K562 (cell line): ENCODE measurements around the gene ANKRD2. TPM values are rescaled to one million over a fixed set of nuclear protein-coding genes. Genes with fewer than 3 reads are reported as not detected.

ENCODE experiments used
- ATF1 ChIP-seq, 2 experiments: fragments of 450-650 bp in 1 of 2; IDR thresholded peaks; 2 replicates each; pipeline ENCODE4 v1.6.1; 2016; ENCODE audit warnings: missing compliant biosample characterization in 1 of 2, missing genetic modification characterization in 1 of 2
- BMI1 ChIP-seq: fragments of 150-350 bp; IDR thresholded peaks from 2 replicates; pipeline ENCODE4 v1.6.1; 2014; ENCODE audit warnings: low read length
- CREB1 ChIP-seq, 2 experiments: sonication (generic) in 1 of 2; formaldehyde crosslinking in 1 of 2; IDR thresholded peaks; 2 replicates each; pipeline versions ENCODE4 v1.6.1 to v1.8.0; 2012 to 2022; ENCODE audit warnings: inconsistent platforms in 1 of 2, mild to moderate bottlenecking in 1 of 2, missing genetic modification reagents in 1 of 2, moderate library complexity in 1 of 2
- EP300 ChIP-seq: IDR thresholded peaks from 2 replicates; pipeline ENCODE4 v1.6.1; 2012; ENCODE audit warnings: low read length, improper control_type of control experiment
- EP400 ChIP-seq: fragments of 450-650 bp; IDR thresholded peaks from 2 replicates; pipeline ENCODE4 v1.6.1; 2017; ENCODE audit warnings: antibody characterized with exemption, mild to moderate bottlenecking, moderate library complexity
- FOXK2 ChIP-seq, 2 experiments: fragments of 450-650 bp; IDR thresholded peaks in 1 of 2; conservative IDR thresholded peaks in 1 of 2; 2 replicates each; pipeline ENCODE4 v1.6.1; 2016; ENCODE audit warnings: low read depth in 2 of 2, mild to moderate bottlenecking in 1 of 2
- KDM1A ChIP-seq, 2 experiments: fragments of 450-650 bp; IDR thresholded peaks; 2 replicates each; pipeline ENCODE4 v1.6.1; 2016; ENCODE audit warnings: mild to moderate bottlenecking in 2 of 2
- MTA3 ChIP-seq: fragments of 450-650 bp; formaldehyde crosslinking; IDR thresholded peaks from 2 replicates; pipeline ENCODE4 v1.6.1; 2017; ENCODE audit warnings: mild to moderate bottlenecking, borderline replicate concordance
- MYNN ChIP-seq, 2 experiments: sonication (generic); formaldehyde crosslinking in 1 of 2; IDR thresholded peaks; 2 replicates each; pipeline versions ENCODE4 v1.5.0 to v1.6.1; 2016 to 2020; ENCODE audit warnings: antibody characterized with exemption in 1 of 2, missing genetic modification reagents in 1 of 2
- NCOA4 ChIP-seq: fragments of 450-650 bp; IDR thresholded peaks from 2 replicates; pipeline ENCODE4 v1.6.1; 2018; ENCODE audit warnings: mild to moderate bottlenecking; ENCODE audit not compliant: partially characterized antibody
- NCOR1 ChIP-seq: fragments of 450-650 bp; IDR thresholded peaks from 2 replicates; pipeline ENCODE4 v1.6.1; 2016; ENCODE audit warnings: mild to moderate bottlenecking, moderate library complexity
- NR2C1 ChIP-seq, 2 experiments: fragments of 450-650 bp; IDR thresholded peaks; 2 replicates each; pipeline ENCODE4 v1.6.1; 2017; ENCODE audit warnings: mild to moderate bottlenecking in 2 of 2, antibody characterized with exemption in 1 of 2, inconsistent platforms in 1 of 2, missing compliant biosample characterization in 1 of 2, missing genetic modification characterization in 1 of 2
- PHF20 ChIP-seq: fragments of 450-650 bp; IDR thresholded peaks from 2 replicates; pipeline ENCODE4 v1.6.1; 2018; ENCODE audit not compliant: partially characterized antibody
- PHF8 ChIP-seq: fragments of 200-600 bp; sonication (generic); IDR thresholded peaks from 2 replicates; pipeline ENCODE4 v1.6.1; 2012; ENCODE audit warnings: mixed run types, mild to moderate bottlenecking, inconsistent platforms, low read length, moderate library complexity, borderline replicate concordance
- POLR2A ChIP-seq: fragments of 450-650 bp; conservative IDR thresholded peaks from 2 replicates; pipeline ENCODE4 v1.6.1; 2016
- SIN3A ChIP-seq, 2 experiments: fragments of 150-350 bp in 1 of 2; IDR thresholded peaks; 2 replicates each; pipeline ENCODE4 v1.6.1; 2011 to 2016; ENCODE audit warnings: borderline replicate concordance in 2 of 2, low read depth in 2 of 2, low read length in 2 of 2, mild to moderate bottlenecking in 2 of 2, moderate library complexity in 2 of 2; ENCODE audit not compliant: control insufficient read depth in 1 of 2
- SRSF9 ChIP-seq: fragments of 200-400 bp; formaldehyde crosslinking; IDR thresholded peaks from 2 replicates; pipeline ENCODE4 v1.6.1; 2017; ENCODE audit warnings: low read depth, low read length, borderline replicate concordance
- TAF15 ChIP-seq: fragments of 200-400 bp; formaldehyde crosslinking; IDR thresholded peaks from 2 replicates; pipeline ENCODE4 v1.6.1; 2017; ENCODE audit warnings: mild to moderate bottlenecking, low read depth, low read length, moderate library complexity
- YY1 ChIP-seq, 3 experiments: IDR thresholded peaks; 2 replicates each; pipeline ENCODE4 v1.6.1; 2011; ENCODE audit warnings: low read length in 2 of 3, mild to moderate bottlenecking in 2 of 3, moderate library complexity in 2 of 3, borderline replicate concordance in 1 of 3, control low read depth in 1 of 3, low read depth in 1 of 3; ENCODE audit not compliant: insufficient read depth in 3 of 3, insufficient replicate concordance in 2 of 3, control insufficient read depth in 1 of 3, insufficient read length in 1 of 3; ENCODE audit errors: extremely low read depth in 1 of 3
- polyA plus RNA-seq, 8 experiments: library from polyadenylated mRNA; depleted of rRNA in 4 of 8; stranded (reverse) in 5 of 8; unstranded in 3 of 8; fragments of >200 nt; fragmentation: Nextera tagmentation in 2 of 8; fragmentation: Illumina TruSeq in 1 of 8; extraction: Ambion mirVana in 2 of 8; extraction: Trizol in 1 of 8; gene quantifications; 2 replicates each; pipeline versions ENCODE4 v1.2.1 to v1.2.3, GENCODE V29; 2011 to 2014; ENCODE audit warnings: inconsistent platforms in 1 of 8, missing spikeins in 1 of 8
- total RNA-seq, 7 experiments: library from RNA; depleted of rRNA in 6 of 7; stranded (reverse); fragments of >200 nt in 6 of 7; fragmentation: Illumina TruSeq in 2 of 7; extraction: Trizol in 2 of 7; gene quantifications; 2 replicates each; pipeline versions ENCODE4 v1.2.1 to v1.2.3, GENCODE V29; 2011 to 2021; ENCODE audit warnings: low replicate concordance in 1 of 7
- TF ChIP-seq, protein P1 (sequence below), 2 experiments: fragments of 450-650 bp; conservative IDR thresholded peaks; 2 replicates each; pipeline ENCODE4 v1.6.1; 2017; ENCODE audit warnings: mild to moderate bottlenecking in 2 of 2, moderate library complexity in 2 of 2
- TF ChIP-seq, protein P2 (sequence below): sonication (generic); formaldehyde crosslinking; IDR thresholded peaks from 2 replicates; pipeline ENCODE4 v1.8.0; 2022; ENCODE audit warnings: missing genetic modification reagents, mild to moderate bottlenecking, moderate library complexity, borderline replicate concordance
- TF ChIP-seq, protein P3 (sequence below): fragments of 450-650 bp; formaldehyde crosslinking; IDR thresholded peaks from 2 replicates; pipeline ENCODE4 v1.4.0; 2020; ENCODE audit warnings: mild to moderate bottlenecking, moderate library complexity

Gene ANKRD2
- total and polyA plus RNA-seq, 9 of the 15 experiments (the other 6 are each of a cell fraction or from before 2014, with no cell fraction given) = not detected

DNA sequence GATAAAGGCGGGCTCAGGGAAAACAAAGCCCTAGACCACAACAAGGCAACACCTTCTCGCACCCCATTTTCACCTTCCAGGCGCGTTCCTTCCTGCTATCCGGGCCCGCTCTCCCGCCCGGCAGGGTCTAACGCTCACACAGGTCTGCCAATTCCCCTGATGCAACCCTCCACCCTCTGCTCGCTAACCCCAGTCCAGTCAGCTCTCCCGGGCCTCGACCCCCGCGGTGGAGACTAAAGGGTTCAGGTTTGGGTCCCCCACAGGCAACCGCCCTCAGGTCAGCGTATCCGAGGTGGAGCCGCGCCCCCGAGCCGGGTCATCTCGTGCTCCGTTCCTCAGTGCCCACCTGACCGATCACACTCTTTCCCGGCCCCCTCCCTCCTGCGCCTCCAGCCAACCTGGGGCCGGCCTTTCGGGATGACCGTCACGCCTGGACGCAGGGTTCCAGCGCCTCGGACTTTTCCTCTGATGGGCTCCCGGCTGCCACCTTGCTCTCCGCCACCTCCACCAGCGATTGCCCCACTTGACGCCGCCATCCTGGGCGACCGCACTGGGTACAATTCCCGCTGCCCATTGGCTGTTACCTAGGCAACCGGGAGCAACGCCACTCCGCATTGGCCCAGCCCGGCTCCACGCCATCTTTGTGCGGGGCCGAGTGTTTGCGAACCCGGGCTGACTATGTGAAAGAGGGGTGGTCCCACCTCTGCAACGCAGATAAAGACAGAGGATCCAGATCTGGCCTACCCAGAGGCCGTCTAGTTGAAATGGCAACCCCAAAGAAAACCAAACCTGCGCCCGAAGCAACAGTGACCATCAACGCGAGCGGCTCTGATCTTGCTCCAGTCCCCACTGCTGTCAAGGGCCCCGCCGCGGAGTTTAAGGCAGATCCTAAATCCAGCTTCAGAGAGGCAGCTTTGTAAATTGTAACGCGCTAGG, 60.6 kb downstream of the ANKRD2 start, which contains the start of gene MORN4 (continued):
- TF ChIP-seq SIN3A (IDR thresholded peaks at IDR 0.05; ENCODE audit: borderline replicate concordance in 2 of 2, control insufficient read depth in 1 of 2, low read depth in 2 of 2, low read length in 2 of 2) (no peak), FOXK2 (conservative IDR thresholded peaks at IDR 0.05 in 1 of 2, IDR thresholded peaks at IDR 0.05 in 1 of 2; ENCODE audit: low read depth in 2 of 2) (0 out of 4 replicates have a peak, but pooled peaks of 1 of the 2 experiments have one; percentile 36), KDM1A (IDR thresholded peaks at IDR 0.05) (no peak), BMI1 (peak; percentile 85), SRSF9 (no peak), CREB1 (IDR thresholded peaks at IDR 0.05) (no peak), CREB1 (CRISPR knock-in tag; IDR thresholded peaks at IDR 0.05) (peak; percentile 32; the same call in 1 of the 2 replicates), POLR2A (peak; percentile 67), NR2C1 (IDR thresholded peaks at IDR 0.05) (peak; percentile 79), NR2C1 (tag; IDR thresholded peaks at IDR 0.05) (peak; percentile 76), NCOA4 (no peak), PHF20 (no peak), EP400 (peak; percentile 77), YY1 (IDR thresholded peaks at IDR 0.05; ENCODE audit: borderline replicate concordance in 1 of 3, control insufficient read depth in 1 of 3, extremely low read depth in 1 of 3, insufficient read depth in 3 of 3, insufficient read length in 1 of 3, insufficient replicate concordance in 2 of 3, low read depth in 1 of 3, low read length in 2 of 3) (peak; percentile 97 to 99 (median 99)), TAF15 (no peak), MYNN (IDR thresholded peaks at IDR 0.05) (no peak), MYNN (CRISPR knock-in tag; IDR thresholded peaks at IDR 0.05) (no peak), PHF8 (peak; percentile 66; the same call in 1 of the 2 replicates), EP300 (no peak), NCOR1 (peak; percentile 88), ATF1 (CRISPR knock-in tag; IDR thresholded peaks at IDR 0.05) (no peak), ATF1 (tag; IDR thresholded peaks at IDR 0.05) (peak; percentile 54), MTA3 (peak; percentile 72; the same call in 1 of the 2 replicates)
- TF ChIP-seq, protein P1, sequence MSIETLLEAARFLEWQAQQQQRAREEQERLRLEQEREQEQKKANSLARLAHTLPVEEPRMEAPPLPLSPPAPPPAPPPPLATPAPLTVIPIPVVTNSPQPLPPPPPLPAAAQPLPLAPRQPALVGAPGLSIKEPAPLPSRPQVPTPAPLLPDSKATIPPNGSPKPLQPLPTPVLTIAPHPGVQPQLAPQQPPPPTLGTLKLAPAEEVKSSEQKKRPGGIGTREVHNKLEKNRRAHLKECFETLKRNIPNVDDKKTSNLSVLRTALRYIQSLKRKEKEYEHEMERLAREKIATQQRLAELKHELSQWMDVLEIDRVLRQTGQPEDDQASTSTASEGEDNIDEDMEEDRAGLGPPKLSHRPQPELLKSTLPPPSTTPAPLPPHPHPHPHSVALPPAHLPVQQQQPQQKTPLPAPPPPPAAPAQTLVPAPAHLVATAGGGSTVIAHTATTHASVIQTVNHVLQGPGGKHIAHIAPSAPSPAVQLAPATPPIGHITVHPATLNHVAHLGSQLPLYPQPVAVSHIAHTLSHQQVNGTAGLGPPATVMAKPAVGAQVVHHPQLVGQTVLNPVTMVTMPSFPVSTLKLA (conservative IDR thresholded peaks at IDR 0.05) = peak; percentile 27 to 64; a peak in 2 of 4 replicates
- TF ChIP-seq, protein P2, sequence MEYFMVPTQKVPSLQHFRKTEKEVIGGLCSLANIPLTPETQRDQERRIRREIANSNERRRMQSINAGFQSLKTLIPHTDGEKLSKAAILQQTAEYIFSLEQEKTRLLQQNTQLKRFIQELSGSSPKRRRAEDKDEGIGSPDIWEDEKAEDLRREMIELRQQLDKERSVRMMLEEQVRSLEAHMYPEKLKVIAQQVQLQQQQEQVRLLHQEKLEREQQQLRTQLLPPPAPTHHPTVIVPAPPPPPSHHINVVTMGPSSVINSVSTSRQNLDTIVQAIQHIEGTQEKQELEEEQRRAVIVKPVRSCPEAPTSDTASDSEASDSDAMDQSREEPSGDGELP (CRISPR knock-in tag) = peak; percentile 54
- TF ChIP-seq, protein P3, sequence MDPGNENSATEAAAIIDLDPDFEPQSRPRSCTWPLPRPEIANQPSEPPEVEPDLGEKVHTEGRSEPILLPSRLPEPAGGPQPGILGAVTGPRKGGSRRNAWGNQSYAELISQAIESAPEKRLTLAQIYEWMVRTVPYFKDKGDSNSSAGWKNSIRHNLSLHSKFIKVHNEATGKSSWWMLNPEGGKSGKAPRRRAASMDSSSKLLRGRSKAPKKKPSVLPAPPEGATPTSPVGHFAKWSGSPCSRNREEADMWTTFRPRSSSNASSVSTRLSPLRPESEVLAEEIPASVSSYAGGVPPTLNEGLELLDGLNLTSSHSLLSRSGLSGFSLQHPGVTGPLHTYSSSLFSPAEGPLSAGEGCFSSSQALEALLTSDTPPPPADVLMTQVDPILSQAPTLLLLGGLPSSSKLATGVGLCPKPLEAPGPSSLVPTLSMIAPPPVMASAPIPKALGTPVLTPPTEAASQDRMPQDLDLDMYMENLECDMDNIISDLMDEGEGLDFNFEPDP (CRISPR knock-in tag) = no peak
